K562 (cell line): Measurements from ENCODE around the gene CD74. TPM values are rescaled to one million over a fixed set of nuclear protein-coding genes. Genes with fewer than 3 reads are reported as not detected.

Source experiments
- ARID2 ChIP-seq: fragments of 450-650 bp; IDR thresholded peaks from 2 replicates; pipeline ENCODE4 v1.6.1; 2017; ENCODE audit warnings: antibody characterized with exemption, mild to moderate bottlenecking
- JUND ChIP-seq, 2 experiments: IDR thresholded peaks; 2 replicates in 1 of 2; 3 replicates in 1 of 2; pipeline ENCODE4 v1.6.1; 2011; ENCODE audit warnings: borderline replicate concordance in 2 of 2, low read depth in 2 of 2, low read length in 2 of 2, improper control_type of control experiment in 1 of 2, missing biosample characterization in 1 of 2, missing genetic modification characterization in 1 of 2, missing genetic modification reagents in 1 of 2
- KLF13 ChIP-seq: fragments of 450-650 bp; IDR thresholded peaks from 2 replicates; pipeline ENCODE4 v1.6.1; 2016; ENCODE audit warnings: missing genetic modification characterization, low read depth, mild to moderate bottlenecking, missing compliant biosample characterization, moderate library complexity, borderline replicate concordance
- NCOR1 ChIP-seq: fragments of 450-650 bp; IDR thresholded peaks from 2 replicates; pipeline ENCODE4 v1.6.1; 2016; ENCODE audit warnings: mild to moderate bottlenecking, moderate library complexity
- PURB ChIP-seq: sonication (generic); formaldehyde crosslinking; IDR thresholded peaks from 2 replicates; pipeline ENCODE4 v1.9.0; 2021; ENCODE audit warnings: low read depth, mild to moderate bottlenecking, missing genetic modification reagents
- SMAD3 ChIP-seq: fragments of 450-650 bp; formaldehyde crosslinking; conservative IDR thresholded peaks from 2 replicates; pipeline ENCODE4 v1.4.0; 2020; ENCODE audit warnings: mild to moderate bottlenecking
- ZNF644 ChIP-seq: fragments of 200-800 bp; sonication (Bioruptor generic); IDR thresholded peaks from 2 replicates; pipeline ENCODE4 v1.6.1; 2016; ENCODE audit warnings: low read depth, missing genetic modification characterization, missing compliant biosample characterization
- polyA plus RNA-seq, 8 experiments: library from polyadenylated mRNA; depleted of rRNA in 4 of 8; stranded (reverse) in 5 of 8; unstranded in 3 of 8; fragments of >200 nt; fragmentation: Nextera tagmentation in 2 of 8; fragmentation: Illumina TruSeq in 1 of 8; extraction: Ambion mirVana in 2 of 8; extraction: Trizol in 1 of 8; gene quantifications; 2 replicates each; pipeline versions ENCODE4 v1.2.1 to v1.2.3, GENCODE V29; 2011 to 2014; ENCODE audit warnings: inconsistent platforms in 1 of 8, missing spikeins in 1 of 8
- total RNA-seq, 7 experiments: library from RNA; depleted of rRNA in 6 of 7; stranded (reverse); fragments of >200 nt in 6 of 7; fragmentation: Illumina TruSeq in 2 of 7; extraction: Trizol in 2 of 7; gene quantifications; 2 replicates each; pipeline versions ENCODE4 v1.2.1 to v1.2.3, GENCODE V29; 2011 to 2021; ENCODE audit warnings: low replicate concordance in 1 of 7
- TF ChIP-seq, protein P1 (sequence below), 2 experiments: IDR thresholded peaks in 1 of 2; conservative IDR thresholded peaks in 1 of 2; 2 replicates each; pipeline ENCODE4 v1.6.1; 2016; ENCODE audit warnings: low read depth in 2 of 2, mild to moderate bottlenecking in 1 of 2, missing compliant biosample characterization in 1 of 2, missing genetic modification characterization in 1 of 2, moderate library complexity in 1 of 2
- TF ChIP-seq, protein P2 (sequence below): sonication (generic); formaldehyde crosslinking; IDR thresholded peaks from 2 replicates; pipeline ENCODE4 v1.9.0; 2022; ENCODE audit warnings: mild to moderate bottlenecking, missing genetic modification reagents
- TF ChIP-seq, protein P3 (sequence below): fragments of 450-650 bp; IDR thresholded peaks from 2 replicates; pipeline ENCODE4 v1.6.1; 2016; ENCODE audit warnings: mild to moderate bottlenecking, moderate library complexity

Gene CD74
- total and polyA plus RNA-seq, 9 of the 15 experiments (the other 6 are each of a cell fraction or from before 2014, with no cell fraction given) = 0.07 to 4.8 (median 0.32) TPM

DNA sequence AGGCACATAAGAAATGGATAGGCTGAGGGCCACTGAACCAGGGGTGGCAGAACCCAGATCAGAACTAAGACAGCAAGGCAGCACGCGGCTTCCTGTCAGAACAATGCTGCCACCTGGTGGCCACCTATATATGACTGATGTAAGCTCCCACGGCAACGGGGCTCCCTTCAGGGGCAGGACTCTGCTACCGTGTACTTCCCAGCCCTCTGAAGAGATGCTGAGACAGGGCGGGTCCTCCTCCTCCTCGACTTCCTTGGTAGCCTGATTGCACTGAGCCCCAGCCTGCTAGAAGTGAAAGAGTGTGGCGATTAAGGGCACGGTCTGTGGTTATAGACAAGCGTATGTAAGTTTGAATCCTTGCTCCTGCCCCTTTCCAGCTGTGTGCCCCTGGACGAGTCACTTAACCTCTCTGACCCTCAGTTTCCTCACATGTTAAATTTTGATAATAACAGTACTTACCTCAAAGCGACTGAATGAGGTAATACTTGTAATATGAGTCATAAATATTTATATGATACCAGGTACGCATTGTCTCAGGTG lies 23.5 kb upstream of the CD74 start (continued):
- TF ChIP-seq PURB (CRISPR knock-in tag) (no peak), JUND (IDR thresholded peaks at IDR 0.05; ENCODE audit: borderline replicate concordance, low read depth, low read length) (peak; percentile 28; the same call in 1 of the 2 replicates), JUND (tag; IDR thresholded peaks at IDR 0.05; ENCODE audit: borderline replicate concordance, low read depth, low read length) (peak; percentile 20; the same call in 1 of the 3 replicates), KLF13 (tag) (no peak), SMAD3 (CRISPR knock-in tag) (no peak), ARID2 (0 out of 2 replicates have a peak, but pooled peaks have one; percentile 22), ZNF644 (tag) (no peak), NCOR1 (no peak)
- TF ChIP-seq, protein P1, sequence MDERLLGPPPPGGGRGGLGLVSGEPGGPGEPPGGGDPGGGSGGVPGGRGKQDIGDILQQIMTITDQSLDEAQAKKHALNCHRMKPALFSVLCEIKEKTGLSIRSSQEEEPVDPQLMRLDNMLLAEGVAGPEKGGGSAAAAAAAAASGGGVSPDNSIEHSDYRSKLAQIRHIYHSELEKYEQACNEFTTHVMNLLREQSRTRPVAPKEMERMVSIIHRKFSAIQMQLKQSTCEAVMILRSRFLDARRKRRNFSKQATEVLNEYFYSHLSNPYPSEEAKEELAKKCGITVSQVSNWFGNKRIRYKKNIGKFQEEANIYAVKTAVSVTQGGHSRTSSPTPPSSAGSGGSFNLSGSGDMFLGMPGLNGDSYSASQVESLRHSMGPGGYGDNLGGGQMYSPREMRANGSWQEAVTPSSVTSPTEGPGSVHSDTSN (CRISPR knock-in tag; IDR thresholded peaks at IDR 0.05; ENCODE audit: low read depth) = no peak
- TF ChIP-seq, protein P1 (tag; conservative IDR thresholded peaks at IDR 0.05; ENCODE audit: low read depth) = no peak
- TF ChIP-seq, protein P2, sequence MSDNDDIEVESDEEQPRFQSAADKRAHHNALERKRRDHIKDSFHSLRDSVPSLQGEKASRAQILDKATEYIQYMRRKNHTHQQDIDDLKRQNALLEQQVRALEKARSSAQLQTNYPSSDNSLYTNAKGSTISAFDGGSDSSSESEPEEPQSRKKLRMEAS = peak; percentile 77
- TF ChIP-seq, protein P3, sequence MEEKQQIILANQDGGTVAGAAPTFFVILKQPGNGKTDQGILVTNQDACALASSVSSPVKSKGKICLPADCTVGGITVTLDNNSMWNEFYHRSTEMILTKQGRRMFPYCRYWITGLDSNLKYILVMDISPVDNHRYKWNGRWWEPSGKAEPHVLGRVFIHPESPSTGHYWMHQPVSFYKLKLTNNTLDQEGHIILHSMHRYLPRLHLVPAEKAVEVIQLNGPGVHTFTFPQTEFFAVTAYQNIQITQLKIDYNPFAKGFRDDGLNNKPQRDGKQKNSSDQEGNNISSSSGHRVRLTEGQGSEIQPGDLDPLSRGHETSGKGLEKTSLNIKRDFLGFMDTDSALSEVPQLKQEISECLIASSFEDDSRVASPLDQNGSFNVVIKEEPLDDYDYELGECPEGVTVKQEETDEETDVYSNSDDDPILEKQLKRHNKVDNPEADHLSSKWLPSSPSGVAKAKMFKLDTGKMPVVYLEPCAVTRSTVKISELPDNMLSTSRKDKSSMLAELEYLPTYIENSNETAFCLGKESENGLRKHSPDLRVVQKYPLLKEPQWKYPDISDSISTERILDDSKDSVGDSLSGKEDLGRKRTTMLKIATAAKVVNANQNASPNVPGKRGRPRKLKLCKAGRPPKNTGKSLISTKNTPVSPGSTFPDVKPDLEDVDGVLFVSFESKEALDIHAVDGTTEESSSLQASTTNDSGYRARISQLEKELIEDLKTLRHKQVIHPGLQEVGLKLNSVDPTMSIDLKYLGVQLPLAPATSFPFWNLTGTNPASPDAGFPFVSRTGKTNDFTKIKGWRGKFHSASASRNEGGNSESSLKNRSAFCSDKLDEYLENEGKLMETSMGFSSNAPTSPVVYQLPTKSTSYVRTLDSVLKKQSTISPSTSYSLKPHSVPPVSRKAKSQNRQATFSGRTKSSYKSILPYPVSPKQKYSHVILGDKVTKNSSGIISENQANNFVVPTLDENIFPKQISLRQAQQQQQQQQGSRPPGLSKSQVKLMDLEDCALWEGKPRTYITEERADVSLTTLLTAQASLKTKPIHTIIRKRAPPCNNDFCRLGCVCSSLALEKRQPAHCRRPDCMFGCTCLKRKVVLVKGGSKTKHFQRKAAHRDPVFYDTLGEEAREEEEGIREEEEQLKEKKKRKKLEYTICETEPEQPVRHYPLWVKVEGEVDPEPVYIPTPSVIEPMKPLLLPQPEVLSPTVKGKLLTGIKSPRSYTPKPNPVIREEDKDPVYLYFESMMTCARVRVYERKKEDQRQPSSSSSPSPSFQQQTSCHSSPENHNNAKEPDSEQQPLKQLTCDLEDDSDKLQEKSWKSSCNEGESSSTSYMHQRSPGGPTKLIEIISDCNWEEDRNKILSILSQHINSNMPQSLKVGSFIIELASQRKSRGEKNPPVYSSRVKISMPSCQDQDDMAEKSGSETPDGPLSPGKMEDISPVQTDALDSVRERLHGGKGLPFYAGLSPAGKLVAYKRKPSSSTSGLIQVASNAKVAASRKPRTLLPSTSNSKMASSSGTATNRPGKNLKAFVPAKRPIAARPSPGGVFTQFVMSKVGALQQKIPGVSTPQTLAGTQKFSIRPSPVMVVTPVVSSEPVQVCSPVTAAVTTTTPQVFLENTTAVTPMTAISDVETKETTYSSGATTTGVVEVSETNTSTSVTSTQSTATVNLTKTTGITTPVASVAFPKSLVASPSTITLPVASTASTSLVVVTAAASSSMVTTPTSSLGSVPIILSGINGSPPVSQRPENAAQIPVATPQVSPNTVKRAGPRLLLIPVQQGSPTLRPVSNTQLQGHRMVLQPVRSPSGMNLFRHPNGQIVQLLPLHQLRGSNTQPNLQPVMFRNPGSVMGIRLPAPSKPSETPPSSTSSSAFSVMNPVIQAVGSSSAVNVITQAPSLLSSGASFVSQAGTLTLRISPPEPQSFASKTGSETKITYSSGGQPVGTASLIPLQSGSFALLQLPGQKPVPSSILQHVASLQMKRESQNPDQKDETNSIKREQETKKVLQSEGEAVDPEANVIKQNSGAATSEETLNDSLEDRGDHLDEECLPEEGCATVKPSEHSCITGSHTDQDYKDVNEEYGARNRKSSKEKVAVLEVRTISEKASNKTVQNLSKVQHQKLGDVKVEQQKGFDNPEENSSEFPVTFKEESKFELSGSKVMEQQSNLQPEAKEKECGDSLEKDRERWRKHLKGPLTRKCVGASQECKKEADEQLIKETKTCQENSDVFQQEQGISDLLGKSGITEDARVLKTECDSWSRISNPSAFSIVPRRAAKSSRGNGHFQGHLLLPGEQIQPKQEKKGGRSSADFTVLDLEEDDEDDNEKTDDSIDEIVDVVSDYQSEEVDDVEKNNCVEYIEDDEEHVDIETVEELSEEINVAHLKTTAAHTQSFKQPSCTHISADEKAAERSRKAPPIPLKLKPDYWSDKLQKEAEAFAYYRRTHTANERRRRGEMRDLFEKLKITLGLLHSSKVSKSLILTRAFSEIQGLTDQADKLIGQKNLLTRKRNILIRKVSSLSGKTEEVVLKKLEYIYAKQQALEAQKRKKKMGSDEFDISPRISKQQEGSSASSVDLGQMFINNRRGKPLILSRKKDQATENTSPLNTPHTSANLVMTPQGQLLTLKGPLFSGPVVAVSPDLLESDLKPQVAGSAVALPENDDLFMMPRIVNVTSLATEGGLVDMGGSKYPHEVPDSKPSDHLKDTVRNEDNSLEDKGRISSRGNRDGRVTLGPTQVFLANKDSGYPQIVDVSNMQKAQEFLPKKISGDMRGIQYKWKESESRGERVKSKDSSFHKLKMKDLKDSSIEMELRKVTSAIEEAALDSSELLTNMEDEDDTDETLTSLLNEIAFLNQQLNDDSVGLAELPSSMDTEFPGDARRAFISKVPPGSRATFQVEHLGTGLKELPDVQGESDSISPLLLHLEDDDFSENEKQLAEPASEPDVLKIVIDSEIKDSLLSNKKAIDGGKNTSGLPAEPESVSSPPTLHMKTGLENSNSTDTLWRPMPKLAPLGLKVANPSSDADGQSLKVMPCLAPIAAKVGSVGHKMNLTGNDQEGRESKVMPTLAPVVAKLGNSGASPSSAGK = no peak
